Activated CD4-positive, alpha-beta T cell treated with anti-CD3 and anti-CD28 coated beads, Interleukin-10, Interleukin-2, amounts not matched to agents 100 ng/mL and 50 ng/mL, durations not matched to agents 16 hours and 8 hours (primary cell): ENCODE measurements around the gene ACSL5.
"Not testable (repeated sequence)": the region's sequence is repeated elsewhere in the genome, so short reads cannot be mapped to it uniquely, and the experiment has no call there.

Source experiments
- DNase-seq: peaks from one replicate; pipeline ENCODE4 v3.0.0-alpha.2; 2020

Gene ACSL5

DNA sequence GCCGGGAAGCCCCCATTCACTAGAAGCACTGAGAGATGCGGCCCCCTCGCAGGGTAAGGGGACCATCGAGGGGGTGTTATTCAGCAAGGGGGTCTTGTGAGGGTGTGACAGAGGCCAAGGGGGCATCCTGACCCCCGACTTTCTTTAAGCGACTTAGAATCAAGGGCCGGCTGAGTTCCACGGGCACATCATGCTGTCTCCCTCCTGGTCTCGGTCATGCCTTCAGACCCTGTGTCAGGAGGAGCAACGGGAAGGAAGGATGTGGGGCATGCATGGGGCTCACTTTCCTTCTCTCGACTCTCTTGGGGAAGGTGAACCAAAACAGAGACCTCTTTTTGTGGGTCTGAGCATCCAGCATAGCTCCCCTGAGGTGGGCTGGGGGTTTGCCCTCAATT is 2.5 kb downstream of the ACSL5 start:
- peak; percentile 17 for DNase-seq

DNA sequence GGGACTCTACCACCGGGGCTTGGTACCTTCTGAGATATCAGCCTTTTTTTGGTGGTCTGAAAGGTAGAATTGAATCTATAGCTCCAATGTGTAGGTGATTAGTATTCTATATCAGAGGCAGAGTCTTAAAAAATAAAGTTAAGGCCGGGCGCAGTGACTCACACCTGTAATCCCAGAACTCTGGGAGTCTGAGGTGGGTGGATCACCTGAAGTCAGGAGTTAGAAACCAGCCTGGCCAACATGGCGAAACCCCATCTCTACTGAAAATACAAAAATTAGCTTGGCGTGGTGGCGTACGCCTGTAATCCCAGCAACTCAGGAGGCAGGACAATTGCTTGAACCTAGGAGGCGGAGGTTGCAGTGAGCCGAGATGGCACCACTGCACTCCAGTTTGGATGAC is 3.2 kb downstream of the ACSL5 start:
- not testable (repeated sequence) for DNase-seq

- peak; percentile 33 for DNase-seq
Observed at GRCh38 chr10:112379635-112380296, 5.8 kb downstream of the ACSL5 start.

- DNase-seq, result no peak
Observed at GRCh38 chr10:112382515-112383235, 8.8 kb downstream of the ACSL5 start.

DNA sequence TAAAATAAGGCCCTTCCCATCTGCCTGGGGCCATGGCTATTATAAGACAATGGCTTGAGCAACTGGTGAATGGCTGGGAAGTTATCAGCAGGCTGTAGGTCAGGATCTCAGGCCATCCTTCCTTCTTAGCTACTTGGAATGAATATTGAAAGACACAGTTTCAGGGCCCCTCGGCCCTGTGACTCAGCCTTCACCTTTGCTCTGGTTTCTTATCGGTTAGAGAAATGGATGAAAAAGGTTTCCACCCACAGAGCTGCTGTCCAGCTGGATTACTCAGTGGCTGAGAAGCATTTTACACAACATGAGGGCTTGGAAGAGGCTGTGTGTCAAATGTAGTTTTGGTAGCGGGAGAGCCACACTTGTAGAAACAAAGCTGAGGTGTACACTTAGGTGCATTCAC is 9.4 kb downstream of the ACSL5 start:
- peak; percentile 36 for DNase-seq

DNA sequence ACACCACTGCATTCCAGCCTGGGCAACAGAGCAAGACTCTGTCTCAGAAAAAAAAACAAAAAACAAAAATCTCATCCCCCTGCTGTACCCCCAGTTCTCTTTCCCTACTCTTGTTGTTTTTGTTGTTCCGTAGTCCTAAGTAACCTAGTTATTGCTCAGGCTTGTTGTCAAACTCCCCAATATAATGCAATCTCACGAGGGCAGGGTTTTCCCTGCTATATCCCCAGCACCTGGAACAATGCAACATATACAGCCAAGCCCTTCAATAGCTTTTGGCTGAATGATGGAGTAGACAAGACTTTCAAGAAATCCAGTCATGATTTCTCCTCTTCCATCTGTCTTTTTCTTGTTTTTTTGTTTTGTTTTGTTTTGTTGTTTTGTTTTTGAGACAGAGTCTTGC is 10.2 kb downstream of the ACSL5 start:
- no peak for DNase-seq

DNA sequence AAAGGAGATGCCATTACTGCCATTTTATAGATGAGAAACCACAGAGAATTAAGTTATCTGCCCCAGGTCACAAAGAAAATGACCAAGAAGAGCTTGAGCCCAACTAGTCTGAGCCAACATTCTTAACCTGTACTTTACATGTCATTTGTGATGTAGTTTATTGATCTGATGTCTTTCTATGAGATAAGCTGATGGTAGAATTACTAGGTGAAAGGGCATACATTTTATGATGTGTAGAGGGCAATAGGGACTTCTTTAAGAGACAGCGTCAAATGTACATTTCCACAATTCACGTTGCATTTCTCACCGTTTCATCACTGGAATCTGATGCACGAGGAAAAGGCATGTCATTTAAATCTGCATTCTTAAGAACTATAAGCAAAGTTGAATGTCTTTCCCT is 11.3 kb downstream of the ACSL5 start:
- DNase-seq, result no peak

DNA sequence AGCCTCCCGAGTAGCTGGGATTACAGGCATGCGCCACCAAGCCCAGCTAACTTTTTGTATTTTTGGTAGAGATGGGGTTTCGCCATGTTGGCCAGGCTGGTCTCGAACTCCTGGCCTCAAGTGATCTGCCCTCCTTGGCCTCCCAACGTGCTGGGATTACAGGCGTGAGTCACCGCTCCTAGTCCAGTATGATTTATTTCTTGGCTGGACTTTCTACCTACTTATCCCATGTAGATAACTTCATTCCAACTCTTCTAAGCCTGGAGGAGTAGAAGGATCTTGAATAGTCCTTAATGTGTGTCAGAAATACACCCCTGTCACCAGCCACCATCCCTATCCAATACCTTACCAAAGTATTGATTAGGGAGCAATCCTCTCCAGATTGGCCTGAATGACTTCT is 14.1 kb downstream of the ACSL5 start:
- not testable (repeated sequence) for DNase-seq

DNA sequence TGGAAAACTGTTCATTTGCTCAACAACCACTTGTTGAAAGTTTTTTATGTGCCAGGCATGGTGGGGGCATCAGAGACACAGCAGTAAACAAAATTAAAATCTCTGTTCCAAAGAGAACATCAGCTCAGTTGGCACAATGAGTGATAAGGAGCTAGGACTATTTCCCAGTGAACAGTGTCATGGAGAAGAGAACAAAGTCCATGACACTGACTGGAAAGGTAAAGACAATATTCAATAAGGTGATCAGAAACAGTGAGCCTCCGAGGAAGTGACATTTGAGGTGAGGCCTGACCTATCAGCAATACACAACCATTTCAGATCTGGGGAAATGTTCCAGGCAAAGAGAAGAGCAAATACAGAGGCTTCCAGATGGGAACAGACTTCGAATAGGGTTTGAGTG is 14.6 kb downstream of the ACSL5 start:
- DNase-seq, result no peak

- peak; percentile 90 for DNase-seq
Observed at GRCh38 chr10:112389271-112389822, 15.4 kb downstream of the ACSL5 start.

DNA sequence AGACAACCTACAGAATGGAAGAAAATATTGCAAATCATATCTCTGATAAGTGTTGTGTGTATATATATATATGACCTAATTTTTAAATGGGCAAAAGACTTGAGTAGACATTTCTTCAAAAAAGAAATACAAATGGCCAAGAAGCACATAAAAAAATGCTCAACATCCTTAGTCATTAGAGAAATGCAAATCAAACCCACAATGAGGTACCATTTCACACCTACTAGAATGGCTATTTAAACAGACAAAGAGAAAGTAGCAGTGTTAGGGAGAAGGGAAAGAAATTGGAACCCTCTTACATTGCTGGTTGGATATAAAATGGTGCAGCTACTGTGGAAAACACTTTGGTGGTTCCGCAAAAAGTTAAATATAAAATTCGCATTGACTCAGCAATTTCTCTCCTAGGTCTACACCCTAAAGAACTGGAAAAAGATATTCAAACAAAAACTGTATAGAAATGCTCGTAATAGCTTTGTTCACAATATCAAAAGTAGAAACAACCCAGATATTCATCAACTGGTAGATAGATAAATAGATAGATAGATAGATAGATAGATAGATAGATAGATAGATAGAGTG is 16.3 kb downstream of the ACSL5 start:
- DNase-seq, result peak; percentile 35

- no peak for DNase-seq
Observed at GRCh38 chr10:112393341-112393740, 19.4 kb downstream of the ACSL5 start.

GRCh38 chr10:112393827-112394226 is 19.9 kb downstream of the ACSL5 start:
- no peak for DNase-seq

- DNase-seq, result no peak
Observed at GRCh38 chr10:112394475-112394875, 20.6 kb downstream of the ACSL5 start.

DNA sequence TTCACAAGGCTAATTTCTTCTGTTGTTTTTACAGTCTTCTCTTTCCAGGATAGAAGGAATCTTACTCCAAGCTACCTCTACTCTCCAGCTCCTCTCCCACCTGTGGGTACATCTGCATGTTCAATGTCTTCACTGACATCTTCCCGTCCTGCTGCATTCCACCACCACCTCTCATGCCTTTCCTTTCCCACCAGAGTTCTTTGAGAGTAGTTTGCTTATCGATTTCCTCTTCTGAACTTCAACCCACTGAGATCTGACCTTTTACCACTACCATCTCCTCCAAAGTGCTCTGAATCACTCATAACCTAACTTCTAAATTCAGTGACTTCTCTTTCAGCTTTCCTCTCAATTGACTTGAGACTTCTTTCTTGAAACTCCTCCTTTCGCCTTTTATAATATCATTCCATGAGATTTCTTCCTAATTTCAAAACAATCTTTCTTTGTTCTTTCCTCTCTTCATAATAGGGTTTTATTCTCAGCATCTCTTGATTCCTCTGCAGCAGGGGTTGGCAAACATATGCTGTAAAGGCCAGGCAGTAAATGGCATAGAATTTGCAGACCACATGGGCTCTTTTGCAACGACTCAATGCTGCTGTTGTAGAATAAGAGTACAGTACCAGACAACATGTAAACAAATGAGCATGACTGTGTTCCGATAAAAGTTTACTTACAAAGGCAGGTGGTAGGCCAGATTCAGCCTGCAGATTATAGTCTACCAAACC is 22.1 kb downstream of the ACSL5 start:
- no peak for DNase-seq

DNA sequence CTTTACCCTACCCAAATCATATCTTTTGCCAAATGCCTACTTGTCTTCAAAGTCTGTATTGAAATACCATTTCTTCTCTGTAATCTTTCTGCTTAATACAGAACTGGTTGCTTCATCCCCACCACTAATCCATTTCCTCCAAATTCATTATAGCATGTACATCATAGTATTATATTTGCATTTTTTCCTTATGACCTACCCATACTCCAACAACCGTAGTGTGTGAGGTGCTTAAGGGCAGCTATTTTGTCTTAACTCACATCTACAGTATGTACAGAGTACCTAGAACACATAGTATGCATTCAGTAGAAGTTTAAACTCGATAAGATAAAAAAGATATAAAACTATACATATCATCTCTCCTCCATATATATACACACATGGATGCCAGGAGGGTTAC is 23.7 kb downstream of the ACSL5 start:
- no peak for DNase-seq

DNA sequence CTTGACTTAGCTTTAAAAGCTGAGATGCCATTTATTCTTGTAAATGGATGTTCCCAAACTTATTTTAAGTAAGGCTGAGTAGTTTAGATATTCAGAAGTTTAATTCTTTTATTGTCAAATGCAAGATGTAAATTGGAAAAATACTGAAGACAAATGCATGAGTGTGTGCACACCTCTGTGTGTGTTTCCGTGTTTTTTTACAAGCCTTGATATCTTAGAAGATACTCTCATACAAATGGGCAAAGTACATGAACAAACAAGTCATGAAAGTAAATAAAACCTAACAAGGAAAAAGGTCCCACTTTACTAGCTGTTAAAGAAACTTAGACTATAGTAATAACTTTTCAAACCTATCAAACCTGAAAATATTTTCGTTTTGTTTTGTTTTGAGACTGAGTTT is 29.0 kb downstream of the ACSL5 start:
- no peak for DNase-seq

DNA sequence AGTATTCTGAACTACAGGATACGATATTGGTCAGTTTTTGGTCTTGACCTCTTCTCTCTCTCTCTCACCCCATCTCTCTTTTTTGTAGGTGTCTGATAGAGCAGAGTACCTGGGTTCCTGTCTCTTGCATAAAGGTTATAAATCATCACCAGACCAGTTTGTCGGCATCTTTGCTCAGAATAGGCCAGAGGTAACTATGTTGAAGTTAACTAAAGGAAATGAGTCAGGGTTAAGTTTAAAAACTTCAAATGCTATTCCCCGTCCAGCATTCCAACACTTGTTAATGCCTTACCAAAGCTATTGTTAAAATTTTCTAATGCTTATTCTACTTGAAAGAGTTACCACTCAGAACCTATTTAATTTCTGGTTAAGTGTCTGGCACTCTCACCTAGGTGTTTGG is 30.7 kb downstream of the ACSL5 start:
- DNase-seq, result no peak

GRCh38 chr10:112406806-112407205 is 32.9 kb downstream of the ACSL5 start:
- DNase-seq, result not testable (repeated sequence)

DNA sequence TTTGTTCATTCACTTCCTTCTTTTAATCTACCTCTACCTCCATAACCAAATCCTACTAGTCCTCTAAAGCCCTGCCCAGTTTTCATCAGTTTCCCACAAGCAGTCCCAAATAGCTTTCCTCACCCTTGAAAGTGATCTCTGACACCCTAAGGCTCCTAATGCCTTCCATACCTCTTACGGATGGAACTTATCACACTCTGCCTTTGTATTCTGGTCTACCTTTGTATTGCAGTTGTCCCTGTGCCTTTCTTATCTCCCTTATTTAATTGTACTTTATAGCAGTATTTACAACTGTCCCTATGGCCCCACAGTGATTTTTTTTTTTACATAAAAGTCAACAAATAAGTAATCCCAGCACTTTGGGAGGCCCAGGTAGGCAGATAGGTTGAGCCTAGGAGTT is 33.8 kb downstream of the ACSL5 start:
- DNase-seq, result no peak

DNA sequence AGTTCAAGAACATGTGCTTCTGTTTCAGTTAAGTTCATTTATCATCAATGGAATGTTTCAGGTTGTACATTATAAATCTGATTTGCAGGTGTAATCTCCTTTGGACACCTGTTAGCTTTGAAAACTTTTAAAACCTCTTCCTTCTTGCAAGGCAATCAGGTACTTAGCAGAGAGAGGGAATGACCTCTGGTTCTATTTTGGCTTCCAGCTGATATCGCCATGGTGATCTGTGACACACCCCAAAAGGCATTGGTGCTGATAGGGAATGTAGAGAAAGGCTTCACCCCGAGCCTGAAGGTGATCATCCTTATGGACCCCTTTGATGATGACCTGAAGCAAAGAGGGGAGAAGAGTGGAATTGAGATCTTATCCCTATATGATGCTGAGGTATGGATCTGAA is 35.4 kb downstream of the ACSL5 start:
- DNase-seq, result no peak

GRCh38 chr10:112409755-112410154 is 35.8 kb downstream of the ACSL5 start:
- DNase-seq, result no peak

GRCh38 chr10:112412696-112413095 is 38.8 kb downstream of the ACSL5 start:
- no peak for DNase-seq
